B cell (primary cell): ENCODE measurements around the gene BLM.

Experiments
- CTCF ChIP-seq: fragments of 200-600 bp; IDR thresholded peaks from one replicate; pipeline ENCODE4 v1.8.0; 2022; ENCODE audit warnings: antibody characterized with exemption, mild to moderate bottlenecking
- EZH2 ChIP-seq: IDR thresholded peaks from 2 replicates; pipeline ENCODE4 v1.6.1; 2012; ENCODE audit warnings: borderline replicate concordance, low read depth, mild to moderate bottlenecking, moderate library complexity, low read length; ENCODE audit not compliant: insufficient read depth, poor library complexity, severe bottlenecking

DNA sequence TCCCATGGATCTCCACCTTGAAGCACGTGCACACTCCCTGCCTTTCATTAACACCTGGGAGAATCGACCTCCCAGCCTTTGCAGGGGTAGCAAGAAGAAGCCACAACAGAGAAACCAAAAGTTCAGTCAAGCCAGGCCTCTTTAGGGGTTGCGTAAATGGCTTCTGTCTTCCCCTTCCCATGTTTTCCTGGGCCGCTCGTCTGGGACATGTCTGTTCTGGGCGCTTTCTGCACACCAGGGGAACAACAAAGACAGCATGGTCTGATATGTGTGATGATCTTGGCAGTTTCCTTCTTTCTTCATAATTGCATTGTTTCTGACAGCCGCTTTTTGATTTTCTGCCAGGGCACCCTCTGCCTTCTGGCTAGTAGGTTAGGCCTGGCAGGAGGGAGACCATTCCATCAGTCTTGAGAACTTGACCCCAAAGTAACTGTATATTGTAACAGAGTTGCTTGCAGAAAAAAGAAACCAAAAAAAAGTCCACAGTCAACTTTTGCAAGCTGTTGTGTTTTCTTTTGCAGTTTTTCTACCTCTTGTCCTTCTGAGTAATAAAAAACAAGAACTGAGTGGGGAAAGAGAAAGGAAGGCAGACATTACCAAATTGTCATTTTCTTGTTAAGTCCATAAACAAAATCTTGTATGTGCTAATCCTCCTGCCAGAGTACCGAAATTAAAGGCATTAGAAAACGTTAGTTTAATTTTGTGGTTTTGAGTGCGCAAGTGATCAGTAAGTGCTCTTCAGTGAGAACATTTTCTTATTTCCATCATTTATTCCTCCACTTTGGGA, 95.2 kb downstream of the BLM start:
- TF ChIP-seq CTCF (no peak), EZH2 (no peak)
